ENCODE results near the gene MCC. TPM values are rescaled to one million over a fixed set of nuclear protein-coding genes. Genes with fewer than 3 reads are reported as not detected.
A peak's percentile ranks its signal among the peaks of the same experiment; 100 is the strongest.

MCC gene
- total and polyA plus RNA-seq, 2 donors from 2014 or later: 2.4 to 20.6 TPM

DNA sequence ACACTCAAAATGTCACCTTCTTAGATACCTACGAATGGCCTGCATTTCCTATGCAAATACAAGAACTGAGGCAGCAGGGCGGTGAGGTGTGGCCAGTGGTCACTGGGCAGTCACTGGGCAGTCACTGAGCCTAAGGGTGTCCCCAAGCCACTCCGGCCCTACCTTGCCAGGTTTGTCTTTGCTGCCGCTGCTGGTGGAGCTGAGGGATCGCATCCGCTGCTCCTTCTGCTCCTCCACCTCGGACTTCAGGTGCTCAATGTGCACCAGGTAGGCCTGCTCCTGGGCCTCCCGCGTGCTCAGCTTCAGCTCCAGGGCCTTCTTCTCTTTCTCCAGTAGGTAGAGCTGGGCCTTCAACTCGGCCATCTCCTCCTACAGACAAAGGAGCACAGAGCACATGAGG lies 439.3 kb downstream of the MCC start:
- intact Hi-C loops (cut with DNase I): no loop called here
- no peak for FAIRE-seq
- TF ChIP-seq, protein P1, sequence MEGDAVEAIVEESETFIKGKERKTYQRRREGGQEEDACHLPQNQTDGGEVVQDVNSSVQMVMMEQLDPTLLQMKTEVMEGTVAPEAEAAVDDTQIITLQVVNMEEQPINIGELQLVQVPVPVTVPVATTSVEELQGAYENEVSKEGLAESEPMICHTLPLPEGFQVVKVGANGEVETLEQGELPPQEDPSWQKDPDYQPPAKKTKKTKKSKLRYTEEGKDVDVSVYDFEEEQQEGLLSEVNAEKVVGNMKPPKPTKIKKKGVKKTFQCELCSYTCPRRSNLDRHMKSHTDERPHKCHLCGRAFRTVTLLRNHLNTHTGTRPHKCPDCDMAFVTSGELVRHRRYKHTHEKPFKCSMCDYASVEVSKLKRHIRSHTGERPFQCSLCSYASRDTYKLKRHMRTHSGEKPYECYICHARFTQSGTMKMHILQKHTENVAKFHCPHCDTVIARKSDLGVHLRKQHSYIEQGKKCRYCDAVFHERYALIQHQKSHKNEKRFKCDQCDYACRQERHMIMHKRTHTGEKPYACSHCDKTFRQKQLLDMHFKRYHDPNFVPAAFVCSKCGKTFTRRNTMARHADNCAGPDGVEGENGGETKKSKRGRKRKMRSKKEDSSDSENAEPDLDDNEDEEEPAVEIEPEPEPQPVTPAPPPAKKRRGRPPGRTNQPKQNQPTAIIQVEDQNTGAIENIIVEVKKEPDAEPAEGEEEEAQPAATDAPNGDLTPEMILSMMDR (IDR thresholded peaks at IDR 0.05; ENCODE audit: borderline replicate concordance, extremely low read depth, insufficient read depth): no peak
- Histone ChIP-seq H3K27ac (ENCODE audit: low read depth in 2 of 2, low read length in 2 of 2) (no peak overlapping the region), H3K9me3 (ENCODE audit: control insufficient read depth in 2 of 3, insufficient read depth in 1 of 3, low read length in 3 of 3) (no peaks in the 10 kb centered on the region), H3K4me3 (ENCODE audit: low read length in 3 of 3) (no peak overlapping the region), H3K4me1 (ENCODE audit: control insufficient read depth in 2 of 3, insufficient read depth in 2 of 3, low read depth in 1 of 3, low read length in 3 of 3) (peaks cover 0 to 3% (median 0%) of the 10 kb centered on the region in 3 donors), H3K36me3 (ENCODE audit: control insufficient read depth in 2 of 3, insufficient read depth in 3 of 3, low read length in 3 of 3) (peaks cover 0 to 3% (median 2%) of the 10 kb centered on the region in 3 donors), H3K9ac (ENCODE audit: low read length in 3 of 3) (no peak overlapping the region), H3K27me3 (ENCODE audit: control insufficient read depth, insufficient read depth, low read length) (no peaks in the 10 kb centered on the region)
- DNase-seq: no peak

DNA sequence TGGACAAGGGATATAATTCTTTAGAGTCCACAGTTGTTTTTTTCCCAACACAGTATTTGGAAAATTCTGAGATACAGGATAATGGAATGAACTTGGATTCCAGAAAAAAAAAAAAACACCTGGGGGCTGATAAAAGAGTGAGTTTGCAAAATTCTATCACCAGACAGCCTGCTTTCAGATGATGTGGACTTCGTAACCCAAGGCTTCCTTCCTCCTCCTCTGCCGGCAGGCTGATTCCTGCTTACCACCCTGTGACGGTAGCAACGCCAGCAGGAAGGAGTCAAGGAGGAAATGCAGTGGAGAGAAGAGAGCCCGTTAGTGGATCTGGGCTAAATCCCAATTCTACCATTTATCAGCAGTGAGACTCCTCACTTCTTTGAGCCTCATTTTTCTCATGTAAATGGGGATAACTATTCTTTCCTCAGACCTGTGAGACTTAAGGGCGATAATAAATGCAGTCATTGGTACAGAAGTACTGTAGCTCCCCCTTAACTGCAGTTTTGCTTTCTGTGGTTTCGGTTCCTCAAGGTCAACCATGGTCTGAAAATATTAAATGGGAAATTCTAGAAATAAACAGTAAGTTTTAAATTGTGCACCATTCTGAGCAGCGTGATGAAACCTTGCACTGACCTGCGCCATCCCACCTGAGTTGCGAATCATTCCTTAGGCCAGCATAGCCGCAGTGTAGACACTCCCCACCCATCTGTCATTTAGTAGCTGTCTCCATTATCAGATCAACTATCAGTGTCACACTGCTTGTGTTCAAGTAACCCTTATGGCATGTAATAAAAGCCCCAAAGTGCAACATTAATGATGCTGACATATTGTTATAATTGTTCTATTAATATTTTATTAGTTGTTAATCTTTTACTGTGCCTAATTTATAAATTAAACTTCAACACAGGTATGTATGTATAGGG lies 440.3 kb downstream of the MCC start:
- DNase-seq (peak in 2 of 5 donors; percentile 2 to 31), FAIRE-seq (no peak)
- Histone ChIP-seq H3K4me1 (ENCODE audit: control insufficient read depth in 2 of 3, insufficient read depth in 2 of 3, low read depth in 1 of 3, low read length in 3 of 3) (peaks cover 0 to 3% (median 0%) of the 10 kb centered on the region in 3 donors), H3K36me3 (ENCODE audit: control insufficient read depth in 2 of 3, insufficient read depth in 3 of 3, low read length in 3 of 3) (peaks cover 0 to 2% (median 0%) of the 10 kb centered on the region in 3 donors), H3K27me3 (ENCODE audit: control insufficient read depth, insufficient read depth, low read length) (no peaks in the 10 kb centered on the region), H3K9me3 (ENCODE audit: control insufficient read depth in 2 of 3, insufficient read depth in 1 of 3, low read length in 3 of 3) (no peaks in the 10 kb centered on the region), H3K27ac (ENCODE audit: low read depth in 2 of 2, low read length in 2 of 2) (no peak overlapping the region), H3K4me3 (ENCODE audit: low read length in 3 of 3) (no peak overlapping the region), H3K9ac (ENCODE audit: low read length in 3 of 3) (no peak overlapping the region)
- TF ChIP-seq, protein P1 (IDR thresholded peaks at IDR 0.05; ENCODE audit: borderline replicate concordance, extremely low read depth, insufficient read depth): no peak
- intact Hi-C loops (cut with DNase I): no loop called here

DNA sequence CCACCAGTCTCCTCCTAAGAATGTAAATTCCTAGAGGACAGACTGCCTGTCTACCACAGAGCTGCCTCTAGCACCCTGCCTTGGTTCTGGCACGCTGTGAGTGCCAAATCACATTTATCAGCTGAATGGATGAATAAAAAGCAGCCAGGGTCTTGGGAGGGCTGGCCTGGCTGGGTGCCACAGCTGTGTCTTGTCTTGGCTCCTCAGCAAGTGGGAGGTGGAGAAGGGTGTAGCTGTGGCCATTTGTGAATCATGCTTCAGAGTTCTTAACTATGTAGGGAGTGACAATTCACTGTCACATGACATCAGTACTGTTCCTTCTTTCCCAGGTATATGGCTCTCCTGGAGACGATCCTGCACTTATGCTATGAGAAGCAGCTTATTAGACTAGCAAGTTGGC lies 441.0 kb downstream of the MCC start:
- intact Hi-C loops (cut with DNase I): no loop called here
- no peak for FAIRE-seq

More for the DNA sequence above, 441.0 kb downstream of the MCC start:
- H3K36me3 ChIP-seq (ENCODE audit: control insufficient read depth in 2 of 3, insufficient read depth in 3 of 3, low read length in 3 of 3): peaks cover 0 to 2% (median 0%) of the 10 kb centered on the region in 3 donors
- TF ChIP-seq, protein P1 (IDR thresholded peaks at IDR 0.05; ENCODE audit: borderline replicate concordance, extremely low read depth, insufficient read depth): no peak
- no peaks in the 10 kb centered on the region for H3K9me3 ChIP-seq (ENCODE audit: control insufficient read depth in 2 of 3, insufficient read depth in 1 of 3, low read length in 3 of 3)
- no peak overlapping the region for H3K9ac ChIP-seq (ENCODE audit: low read length in 3 of 3)
- H3K4me1 ChIP-seq (ENCODE audit: control insufficient read depth in 2 of 3, insufficient read depth in 2 of 3, low read depth in 1 of 3, low read length in 3 of 3): peaks cover 0 to 3% (median 0%) of the 10 kb centered on the region in 3 donors
- H3K4me3 ChIP-seq (ENCODE audit: low read length in 3 of 3): no peak overlapping the region
- H3K27ac ChIP-seq (ENCODE audit: low read depth in 2 of 2, low read length in 2 of 2): no peak overlapping the region
- DNase-seq: peak in 1 of 5 donors; percentile 47
- no peaks in the 10 kb centered on the region for H3K27me3 ChIP-seq (ENCODE audit: control insufficient read depth, insufficient read depth, low read length)

Data from kidney (tissue), 14 donors.